ENCODE data around the gene SNRNP27.

SNRNP27 gene

DNA sequence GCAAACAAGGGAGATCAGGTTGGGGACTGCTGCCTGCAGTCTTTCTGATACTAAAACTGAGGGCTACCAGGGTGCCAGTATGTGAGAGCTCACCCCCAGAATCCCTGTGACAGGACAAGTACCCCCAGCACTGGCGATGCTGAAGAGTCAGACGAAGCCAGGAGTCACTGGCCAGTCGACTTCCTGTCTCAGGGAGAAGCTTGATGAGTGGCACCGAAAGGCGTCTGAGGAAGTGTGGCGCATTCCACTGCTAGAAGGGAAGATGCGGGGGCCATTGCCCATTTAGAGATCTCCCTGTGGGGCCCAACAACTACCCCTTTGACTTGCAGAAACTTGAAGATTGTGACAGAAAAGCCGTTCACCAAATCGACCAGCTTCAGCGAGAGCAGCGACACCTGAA is 43.1 kb downstream of the SNRNP27 start:
- TF ChIP-seq SNAI2 (CRISPR knock-in tag; IDR thresholded peaks at IDR 0.05) (no peak), ISL1 (CRISPR knock-in tag; IDR thresholded peaks at IDR 0.05) (no peak), ZNF70 (CRISPR knock-in tag; IDR thresholded peaks at IDR 0.05) (no peak), ARNTL (CRISPR knock-in tag; IDR thresholded peaks at IDR 0.05; ENCODE audit: borderline replicate concordance, low read depth) (no peak), ZC3H10 (CRISPR knock-in tag; IDR thresholded peaks at IDR 0.05) (no peak), TCF4 (CRISPR knock-in tag; IDR thresholded peaks at IDR 0.05; ENCODE audit: borderline replicate concordance) (no peak), PPARA (CRISPR knock-in tag; IDR thresholded peaks at IDR 0.05; ENCODE audit: borderline replicate concordance) (no peak), RARB (CRISPR knock-in tag; IDR thresholded peaks at IDR 0.05) (no peak), ZFP3 (CRISPR knock-in tag; IDR thresholded peaks at IDR 0.05) (no peak), ESRRG (CRISPR knock-in tag; IDR thresholded peaks at IDR 0.05) (no peak), ZFP30 (CRISPR knock-in tag; IDR thresholded peaks at IDR 0.05) (no peak), TOX (CRISPR knock-in tag; IDR thresholded peaks at IDR 0.05; ENCODE audit: borderline replicate concordance) (no peak), CSDC2 (CRISPR knock-in tag; IDR thresholded peaks at IDR 0.05) (no peak)
- TF ChIP-seq, protein P1, sequence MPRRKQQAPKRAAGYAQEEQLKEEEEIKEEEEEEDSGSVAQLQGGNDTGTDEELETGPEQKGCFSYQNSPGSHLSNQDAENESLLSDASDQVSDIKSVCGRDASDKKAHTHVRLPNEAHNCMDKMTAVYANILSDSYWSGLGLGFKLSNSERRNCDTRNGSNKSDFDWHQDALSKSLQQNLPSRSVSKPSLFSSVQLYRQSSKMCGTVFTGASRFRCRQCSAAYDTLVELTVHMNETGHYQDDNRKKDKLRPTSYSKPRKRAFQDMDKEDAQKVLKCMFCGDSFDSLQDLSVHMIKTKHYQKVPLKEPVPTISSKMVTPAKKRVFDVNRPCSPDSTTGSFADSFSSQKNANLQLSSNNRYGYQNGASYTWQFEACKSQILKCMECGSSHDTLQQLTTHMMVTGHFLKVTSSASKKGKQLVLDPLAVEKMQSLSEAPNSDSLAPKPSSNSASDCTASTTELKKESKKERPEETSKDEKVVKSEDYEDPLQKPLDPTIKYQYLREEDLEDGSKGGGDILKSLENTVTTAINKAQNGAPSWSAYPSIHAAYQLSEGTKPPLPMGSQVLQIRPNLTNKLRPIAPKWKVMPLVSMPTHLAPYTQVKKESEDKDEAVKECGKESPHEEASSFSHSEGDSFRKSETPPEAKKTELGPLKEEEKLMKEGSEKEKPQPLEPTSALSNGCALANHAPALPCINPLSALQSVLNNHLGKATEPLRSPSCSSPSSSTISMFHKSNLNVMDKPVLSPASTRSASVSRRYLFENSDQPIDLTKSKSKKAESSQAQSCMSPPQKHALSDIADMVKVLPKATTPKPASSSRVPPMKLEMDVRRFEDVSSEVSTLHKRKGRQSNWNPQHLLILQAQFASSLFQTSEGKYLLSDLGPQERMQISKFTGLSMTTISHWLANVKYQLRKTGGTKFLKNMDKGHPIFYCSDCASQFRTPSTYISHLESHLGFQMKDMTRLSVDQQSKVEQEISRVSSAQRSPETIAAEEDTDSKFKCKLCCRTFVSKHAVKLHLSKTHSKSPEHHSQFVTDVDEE (CRISPR knock-in tag; IDR thresholded peaks at IDR 0.05), result no peak
- TF ChIP-seq, protein P2, sequence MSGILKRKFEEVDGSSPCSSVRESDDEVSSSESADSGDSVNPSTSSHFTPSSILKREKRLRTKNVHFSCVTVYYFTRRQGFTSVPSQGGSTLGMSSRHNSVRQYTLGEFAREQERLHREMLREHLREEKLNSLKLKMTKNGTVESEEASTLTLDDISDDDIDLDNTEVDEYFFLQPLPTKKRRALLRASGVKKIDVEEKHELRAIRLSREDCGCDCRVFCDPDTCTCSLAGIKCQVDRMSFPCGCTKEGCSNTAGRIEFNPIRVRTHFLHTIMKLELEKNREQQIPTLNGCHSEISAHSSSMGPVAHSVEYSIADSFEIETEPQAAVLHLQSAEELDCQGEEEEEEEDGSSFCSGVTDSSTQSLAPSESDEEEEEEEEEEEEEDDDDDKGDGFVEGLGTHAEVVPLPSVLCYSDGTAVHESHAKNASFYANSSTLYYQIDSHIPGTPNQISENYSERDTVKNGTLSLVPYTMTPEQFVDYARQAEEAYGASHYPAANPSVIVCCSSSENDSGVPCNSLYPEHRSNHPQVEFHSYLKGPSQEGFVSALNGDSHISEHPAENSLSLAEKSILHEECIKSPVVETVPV (CRISPR knock-in tag; IDR thresholded peaks at IDR 0.05), result no peak
- TF ChIP-seq, protein P3, sequence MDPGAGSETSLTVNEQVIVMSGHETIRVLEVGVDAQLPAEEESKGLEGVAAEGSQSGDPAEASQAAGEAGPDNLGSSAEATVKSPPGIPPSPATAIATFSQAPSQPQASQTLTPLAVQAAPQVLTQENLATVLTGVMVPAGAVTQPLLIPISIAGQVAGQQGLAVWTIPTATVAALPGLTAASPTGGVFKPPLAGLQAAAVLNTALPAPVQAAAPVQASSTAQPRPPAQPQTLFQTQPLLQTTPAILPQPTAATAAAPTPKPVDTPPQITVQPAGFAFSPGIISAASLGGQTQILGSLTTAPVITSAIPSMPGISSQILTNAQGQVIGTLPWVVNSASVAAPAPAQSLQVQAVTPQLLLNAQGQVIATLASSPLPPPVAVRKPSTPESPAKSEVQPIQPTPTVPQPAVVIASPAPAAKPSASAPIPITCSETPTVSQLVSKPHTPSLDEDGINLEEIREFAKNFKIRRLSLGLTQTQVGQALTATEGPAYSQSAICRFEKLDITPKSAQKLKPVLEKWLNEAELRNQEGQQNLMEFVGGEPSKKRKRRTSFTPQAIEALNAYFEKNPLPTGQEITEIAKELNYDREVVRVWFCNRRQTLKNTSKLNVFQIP (CRISPR knock-in tag; IDR thresholded peaks at IDR 0.05; ENCODE audit: borderline replicate concordance, low read depth), result no peak
- TF ChIP-seq, protein P4, sequence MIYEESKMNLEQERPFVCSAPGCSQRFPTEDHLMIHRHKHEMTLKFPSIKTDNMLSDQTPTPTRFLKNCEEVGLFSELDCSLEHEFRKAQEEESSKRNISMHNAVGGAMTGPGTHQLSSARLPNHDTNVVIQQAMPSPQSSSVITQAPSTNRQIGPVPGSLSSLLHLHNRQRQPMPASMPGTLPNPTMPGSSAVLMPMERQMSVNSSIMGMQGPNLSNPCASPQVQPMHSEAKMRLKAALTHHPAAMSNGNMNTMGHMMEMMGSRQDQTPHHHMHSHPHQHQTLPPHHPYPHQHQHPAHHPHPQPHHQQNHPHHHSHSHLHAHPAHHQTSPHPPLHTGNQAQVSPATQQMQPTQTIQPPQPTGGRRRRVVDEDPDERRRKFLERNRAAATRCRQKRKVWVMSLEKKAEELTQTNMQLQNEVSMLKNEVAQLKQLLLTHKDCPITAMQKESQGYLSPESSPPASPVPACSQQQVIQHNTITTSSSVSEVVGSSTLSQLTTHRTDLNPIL (CRISPR knock-in tag; IDR thresholded peaks at IDR 0.05; ENCODE audit: low read depth), result no peak
- TF ChIP-seq, protein P5, sequence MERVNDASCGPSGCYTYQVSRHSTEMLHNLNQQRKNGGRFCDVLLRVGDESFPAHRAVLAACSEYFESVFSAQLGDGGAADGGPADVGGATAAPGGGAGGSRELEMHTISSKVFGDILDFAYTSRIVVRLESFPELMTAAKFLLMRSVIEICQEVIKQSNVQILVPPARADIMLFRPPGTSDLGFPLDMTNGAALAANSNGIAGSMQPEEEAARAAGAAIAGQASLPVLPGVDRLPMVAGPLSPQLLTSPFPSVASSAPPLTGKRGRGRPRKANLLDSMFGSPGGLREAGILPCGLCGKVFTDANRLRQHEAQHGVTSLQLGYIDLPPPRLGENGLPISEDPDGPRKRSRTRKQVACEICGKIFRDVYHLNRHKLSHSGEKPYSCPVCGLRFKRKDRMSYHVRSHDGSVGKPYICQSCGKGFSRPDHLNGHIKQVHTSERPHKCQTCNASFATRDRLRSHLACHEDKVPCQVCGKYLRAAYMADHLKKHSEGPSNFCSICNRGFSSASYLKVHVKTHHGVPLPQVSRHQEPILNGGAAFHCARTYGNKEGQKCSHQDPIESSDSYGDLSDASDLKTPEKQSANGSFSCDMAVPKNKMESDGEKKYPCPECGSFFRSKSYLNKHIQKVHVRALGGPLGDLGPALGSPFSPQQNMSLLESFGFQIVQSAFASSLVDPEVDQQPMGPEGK (CRISPR knock-in tag; IDR thresholded peaks at IDR 0.05; ENCODE audit: borderline replicate concordance), result no peak
- no peak for ATAC-seq

DNA sequence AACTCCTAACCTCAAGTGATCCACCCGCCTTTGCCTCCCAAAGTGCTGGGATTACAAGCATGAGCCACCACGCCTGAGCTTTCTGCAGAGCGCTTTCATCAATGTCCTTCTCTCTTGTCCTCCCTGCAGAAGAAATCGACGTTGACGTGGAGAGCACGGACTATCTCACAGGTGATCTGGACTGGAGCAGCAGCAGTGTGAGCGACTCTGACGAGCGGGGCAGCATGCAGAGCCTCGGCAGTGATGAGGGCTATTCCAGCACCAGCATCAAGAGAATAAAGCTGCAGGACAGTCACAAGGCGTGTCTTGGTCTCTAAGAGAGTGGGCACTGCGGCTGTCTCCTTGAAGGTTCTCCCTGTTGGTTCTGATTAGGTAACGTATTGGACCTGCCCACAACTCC is 44.2 kb downstream of the SNRNP27 start:
- no peak for ATAC-seq
- no peak for TF ChIP-seq TCF4 (CRISPR knock-in tag; IDR thresholded peaks at IDR 0.05; ENCODE audit: borderline replicate concordance)
- no peak for TF ChIP-seq ZFP30 (CRISPR knock-in tag; IDR thresholded peaks at IDR 0.05)
- TF ChIP-seq, protein P2 (CRISPR knock-in tag; IDR thresholded peaks at IDR 0.05), result no peak
- TF ChIP-seq ZNF70 (CRISPR knock-in tag; IDR thresholded peaks at IDR 0.05), result no peak
- no peak for TF ChIP-seq ZFP3 (CRISPR knock-in tag; IDR thresholded peaks at IDR 0.05)
- no peak for TF ChIP-seq CSDC2 (CRISPR knock-in tag; IDR thresholded peaks at IDR 0.05)
- no peak for TF ChIP-seq PPARA (CRISPR knock-in tag; IDR thresholded peaks at IDR 0.05; ENCODE audit: borderline replicate concordance)
- TF ChIP-seq, protein P4 (CRISPR knock-in tag; IDR thresholded peaks at IDR 0.05; ENCODE audit: low read depth), result no peak
- no peak for TF ChIP-seq ZC3H10 (CRISPR knock-in tag; IDR thresholded peaks at IDR 0.05)
- no peak for TF ChIP-seq TOX (CRISPR knock-in tag; IDR thresholded peaks at IDR 0.05; ENCODE audit: borderline replicate concordance)
- TF ChIP-seq, protein P5 (CRISPR knock-in tag; IDR thresholded peaks at IDR 0.05; ENCODE audit: borderline replicate concordance), result no peak
- TF ChIP-seq, protein P1 (CRISPR knock-in tag; IDR thresholded peaks at IDR 0.05), result no peak
- TF ChIP-seq ESRRG (CRISPR knock-in tag; IDR thresholded peaks at IDR 0.05), result no peak
- TF ChIP-seq ARNTL (CRISPR knock-in tag; IDR thresholded peaks at IDR 0.05; ENCODE audit: borderline replicate concordance, low read depth), result no peak
- no peak for TF ChIP-seq ISL1 (CRISPR knock-in tag; IDR thresholded peaks at IDR 0.05)
- no peak for TF ChIP-seq RARB (CRISPR knock-in tag; IDR thresholded peaks at IDR 0.05)
- no peak for TF ChIP-seq BACH2 (CRISPR knock-in tag; IDR thresholded peaks at IDR 0.05; ENCODE audit: borderline replicate concordance)
- no peak for TF ChIP-seq ZNF8 (CRISPR knock-in tag; IDR thresholded peaks at IDR 0.05)
